ENCODE measurements around the gene SLC10A3. TPM values are rescaled to one million over a fixed set of nuclear protein-coding genes. Genes with fewer than 3 reads are reported as not detected.

SLC10A3 gene
- total RNA-seq, 4 donors from 2014 or later: 9.1 to 62.8 (median 32.7) TPM

DNA sequence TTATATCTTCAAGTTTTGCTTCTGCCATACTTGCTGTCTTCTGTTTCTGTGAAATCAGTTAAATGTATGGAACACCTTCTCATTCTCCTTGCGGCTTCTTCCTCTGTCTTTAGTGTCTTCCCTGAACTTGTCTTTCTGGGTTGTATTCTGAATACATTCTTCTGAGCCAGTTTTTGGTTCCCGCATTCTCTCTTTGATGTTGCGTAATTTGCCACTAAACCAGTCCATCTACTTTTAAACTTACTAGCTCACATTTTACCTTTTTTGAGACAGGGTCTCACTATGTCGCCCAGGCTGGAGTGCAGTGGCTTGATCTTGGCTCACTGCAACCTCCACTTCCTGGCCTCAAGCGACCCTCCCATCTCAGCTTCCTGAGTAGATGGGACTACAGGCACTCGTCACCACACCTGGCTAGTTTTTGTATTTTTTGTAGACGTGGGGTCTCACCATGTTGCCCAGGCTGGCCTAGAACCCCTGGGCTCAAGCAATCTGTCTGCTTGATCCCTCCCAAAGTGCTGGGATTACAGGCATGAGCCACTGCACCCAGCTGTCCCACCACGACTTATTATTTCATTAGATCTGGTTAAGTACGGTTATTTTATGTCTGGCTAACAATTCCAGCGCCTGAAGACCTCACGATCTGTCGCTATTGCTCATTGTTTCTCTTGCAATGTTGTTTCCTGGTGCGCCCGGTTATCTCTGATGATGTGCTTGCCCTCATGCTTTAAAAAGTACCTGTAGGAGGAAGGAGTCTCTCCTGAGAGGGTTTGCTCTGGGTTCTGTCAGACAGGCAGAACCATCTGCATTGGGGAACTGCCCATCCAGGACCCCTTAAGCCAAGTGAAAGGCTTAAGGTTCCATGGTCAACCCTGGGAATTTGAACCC is 35.4 kb upstream of the SLC10A3 start:
- Histone ChIP-seq H3K4me3 (no peak overlapping the region), H3K36me3 (no peaks in the 10 kb centered on the region), H3K27me3 (no peaks in the 10 kb centered on the region), H3K4me1 (no peaks in the 10 kb centered on the region), H3K9me3 (no peaks in the 10 kb centered on the region), H3K27ac (peak overlapping the region in 1 of 2 donors; percentile 80)
- intact Hi-C loops (cut with DNase I; ENCODE audit: low total_unique reads): no loop called here
- DNase-seq: no peak
- TF ChIP-seq, protein P1, sequence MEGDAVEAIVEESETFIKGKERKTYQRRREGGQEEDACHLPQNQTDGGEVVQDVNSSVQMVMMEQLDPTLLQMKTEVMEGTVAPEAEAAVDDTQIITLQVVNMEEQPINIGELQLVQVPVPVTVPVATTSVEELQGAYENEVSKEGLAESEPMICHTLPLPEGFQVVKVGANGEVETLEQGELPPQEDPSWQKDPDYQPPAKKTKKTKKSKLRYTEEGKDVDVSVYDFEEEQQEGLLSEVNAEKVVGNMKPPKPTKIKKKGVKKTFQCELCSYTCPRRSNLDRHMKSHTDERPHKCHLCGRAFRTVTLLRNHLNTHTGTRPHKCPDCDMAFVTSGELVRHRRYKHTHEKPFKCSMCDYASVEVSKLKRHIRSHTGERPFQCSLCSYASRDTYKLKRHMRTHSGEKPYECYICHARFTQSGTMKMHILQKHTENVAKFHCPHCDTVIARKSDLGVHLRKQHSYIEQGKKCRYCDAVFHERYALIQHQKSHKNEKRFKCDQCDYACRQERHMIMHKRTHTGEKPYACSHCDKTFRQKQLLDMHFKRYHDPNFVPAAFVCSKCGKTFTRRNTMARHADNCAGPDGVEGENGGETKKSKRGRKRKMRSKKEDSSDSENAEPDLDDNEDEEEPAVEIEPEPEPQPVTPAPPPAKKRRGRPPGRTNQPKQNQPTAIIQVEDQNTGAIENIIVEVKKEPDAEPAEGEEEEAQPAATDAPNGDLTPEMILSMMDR (IDR thresholded peaks at IDR 0.05): no peak
- no peak for TF ChIP-seq POLR2A (IDR thresholded peaks at IDR 0.05)

DNA sequence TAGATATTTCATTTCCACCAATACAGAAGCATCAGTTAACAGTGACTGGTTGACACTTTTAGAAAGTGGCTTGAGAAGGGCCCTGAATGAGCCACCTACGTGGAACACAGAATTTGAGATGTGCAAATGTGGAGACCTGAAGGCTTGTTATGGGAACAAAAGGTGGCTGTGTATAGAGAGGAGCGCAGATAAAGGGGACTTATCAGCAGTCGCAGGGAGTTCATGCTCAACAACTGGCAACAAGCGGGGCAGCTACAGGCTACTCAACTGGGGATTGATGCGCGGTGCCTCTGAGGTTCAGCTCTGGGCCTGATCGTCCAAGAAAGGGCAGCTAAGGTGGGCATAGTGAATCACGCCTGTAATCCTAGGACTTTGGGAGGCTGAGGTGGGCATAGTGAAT is 29.0 kb upstream of the SLC10A3 start:
- Histone ChIP-seq H3K27ac (peak overlapping the region in 1 of 2 donors; percentile 50), H3K36me3 (no peaks in the 10 kb centered on the region), H3K4me1 (no peaks in the 10 kb centered on the region), H3K27me3 (no peaks in the 10 kb centered on the region), H3K4me3 (no peak overlapping the region), H3K9me3 (no peaks in the 10 kb centered on the region)
- intact Hi-C loops (cut with DNase I; ENCODE audit: low total_unique reads): no loop called here
- TF ChIP-seq, protein P1 (IDR thresholded peaks at IDR 0.05): no peak
- TF ChIP-seq POLR2A (IDR thresholded peaks at IDR 0.05): no peak
- no peak for DNase-seq

DNA sequence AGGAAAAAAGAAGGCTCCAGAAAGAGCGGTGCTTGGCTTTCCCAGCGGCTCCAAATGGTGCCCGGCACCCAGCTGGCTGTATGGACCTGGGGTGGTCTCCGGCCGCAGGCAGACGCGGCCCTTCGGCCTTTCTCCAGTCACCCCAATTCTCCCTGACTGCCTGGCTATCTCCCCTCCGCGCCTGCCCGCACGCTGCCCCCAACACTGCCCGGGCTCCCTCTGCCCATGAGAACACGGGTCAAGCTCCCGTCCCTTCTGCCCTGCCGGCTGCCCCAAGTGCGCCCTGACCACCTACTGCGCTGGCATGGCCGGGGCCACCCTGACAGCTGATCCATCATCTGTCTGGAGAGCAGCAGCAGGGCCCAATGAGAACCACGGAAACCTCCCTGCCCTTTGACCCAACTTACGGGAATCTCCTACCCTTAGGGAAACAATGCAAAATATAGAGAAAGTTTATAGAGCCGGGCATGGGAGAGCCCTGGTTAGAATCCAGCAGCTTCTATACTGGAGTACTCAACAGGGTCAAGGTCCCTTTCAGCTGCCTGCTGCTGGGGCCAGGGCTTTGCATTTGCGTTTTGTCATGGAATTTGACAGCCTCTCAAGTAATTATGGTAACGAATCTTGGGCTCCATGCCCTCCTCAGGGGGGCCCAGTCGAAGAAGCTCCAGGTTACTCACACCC is 26.8 kb upstream of the SLC10A3 start:
- Histone ChIP-seq H3K9me3 (no peaks in the 10 kb centered on the region), H3K27me3 (no peaks in the 10 kb centered on the region), H3K36me3 (no peaks in the 10 kb centered on the region), H3K4me3 (peak overlapping the region; percentile 15 to 32), H3K4me1 (no peaks in the 10 kb centered on the region), H3K27ac (peak overlapping the region; percentile 93 to 97)
- intact Hi-C loops (cut with DNase I; ENCODE audit: low total_unique reads): no loop called here
- peak; percentile 46 to 49 for DNase-seq
- TF ChIP-seq, protein P1 (IDR thresholded peaks at IDR 0.05): no peak
- no peak for TF ChIP-seq POLR2A (IDR thresholded peaks at IDR 0.05)

DNA sequence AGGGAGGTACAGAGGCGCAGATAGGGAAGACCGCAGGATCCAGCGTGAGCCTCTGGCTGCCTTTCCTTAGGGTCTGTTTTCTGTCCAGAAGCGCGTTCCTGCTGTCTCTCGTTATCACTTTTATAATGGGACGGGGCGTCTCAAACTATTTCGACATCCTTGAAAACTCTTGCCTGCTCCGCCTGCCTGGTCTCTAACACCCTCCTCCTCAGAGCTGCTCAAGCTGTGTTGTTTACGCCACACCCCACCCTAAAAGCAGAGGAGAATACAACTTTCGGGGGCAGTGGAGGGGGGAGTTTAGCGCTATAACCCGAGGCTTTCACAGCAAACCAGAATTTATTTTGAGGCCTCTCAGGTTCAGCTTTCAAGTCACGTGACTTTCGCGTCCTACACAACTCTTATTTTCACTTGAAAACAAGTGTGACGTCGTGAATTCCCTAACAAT is 26.2 kb upstream of the SLC10A3 start:
- no peaks in the 10 kb centered on the region for H3K9me3 ChIP-seq
- H3K36me3 ChIP-seq: no peaks in the 10 kb centered on the region
- peak overlapping the region; percentile 15 to 32 for H3K4me3 ChIP-seq
- TF ChIP-seq POLR2A (IDR thresholded peaks at IDR 0.05): no peak
- TF ChIP-seq, protein P1 (IDR thresholded peaks at IDR 0.05): no peak
- DNase-seq: peak in 1 of 2 donors; percentile 86
- peak overlapping the region; percentile 93 to 97 for H3K27ac ChIP-seq
- H3K27me3 ChIP-seq: no peaks in the 10 kb centered on the region
- no peaks in the 10 kb centered on the region for H3K4me1 ChIP-seq
- intact Hi-C loops (cut with DNase I; ENCODE audit: low total_unique reads): no loop called here
